Pons (tissue), 1 donor: ENCODE data around the gene MAP3K13.

Source experiments
- DNase-seq: peaks from one replicate; pipeline ENCODE4 v3.0.0-alpha.2; 2016; ENCODE audit warnings: low spot score

Gene MAP3K13

DNA sequence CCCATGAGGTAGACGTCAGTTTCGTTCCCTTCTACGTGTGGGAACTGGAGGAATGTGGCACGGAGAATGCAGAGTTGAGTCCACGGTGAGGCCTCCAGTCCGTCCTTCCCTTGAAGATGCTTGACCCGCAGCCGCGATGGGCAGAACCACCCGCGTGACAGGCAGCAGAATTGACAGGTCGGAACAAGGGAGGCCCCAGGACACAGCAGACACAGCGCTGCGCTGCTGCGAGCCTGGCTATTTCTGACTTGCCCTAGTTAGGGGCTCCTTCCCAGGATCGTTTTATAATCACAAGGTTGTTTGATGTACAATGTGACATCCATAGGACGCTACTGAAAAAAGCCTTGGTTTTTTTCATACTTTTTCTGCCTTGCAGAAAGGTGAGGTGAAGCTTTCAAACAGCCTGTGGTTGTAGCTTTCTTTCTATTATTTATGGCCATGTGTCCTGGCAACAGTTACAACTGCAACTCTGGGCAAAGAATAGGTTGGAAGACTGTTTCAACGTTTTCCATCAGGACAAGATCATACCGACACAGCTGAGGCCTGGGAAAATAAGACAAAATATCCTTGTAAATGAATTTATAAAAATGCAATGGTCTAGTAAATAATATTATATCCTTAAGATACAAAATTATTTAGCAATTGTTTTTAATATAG is 145.5 kb downstream of the MAP3K13 start:
- no peak for DNase-seq

DNA sequence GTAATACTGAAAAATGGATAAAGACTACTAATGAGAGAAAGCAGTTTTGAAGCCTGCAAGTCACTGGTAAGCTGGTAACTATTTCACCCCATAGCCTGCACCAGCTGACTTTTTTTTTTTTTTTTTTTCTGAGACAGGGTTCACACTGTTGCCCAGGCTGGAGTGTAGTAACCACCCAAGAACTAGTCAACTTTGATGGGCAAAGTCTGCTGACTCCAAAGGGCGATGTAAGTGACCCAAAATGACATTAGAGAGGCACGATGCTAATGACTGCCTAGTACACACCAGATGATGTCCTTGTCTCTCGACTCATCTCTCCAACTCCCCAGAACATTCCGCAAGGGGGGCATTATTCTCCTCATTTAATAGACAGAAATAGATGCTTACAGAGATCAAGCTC is 148.8 kb downstream of the MAP3K13 start:
- DNase-seq: no peak

DNA sequence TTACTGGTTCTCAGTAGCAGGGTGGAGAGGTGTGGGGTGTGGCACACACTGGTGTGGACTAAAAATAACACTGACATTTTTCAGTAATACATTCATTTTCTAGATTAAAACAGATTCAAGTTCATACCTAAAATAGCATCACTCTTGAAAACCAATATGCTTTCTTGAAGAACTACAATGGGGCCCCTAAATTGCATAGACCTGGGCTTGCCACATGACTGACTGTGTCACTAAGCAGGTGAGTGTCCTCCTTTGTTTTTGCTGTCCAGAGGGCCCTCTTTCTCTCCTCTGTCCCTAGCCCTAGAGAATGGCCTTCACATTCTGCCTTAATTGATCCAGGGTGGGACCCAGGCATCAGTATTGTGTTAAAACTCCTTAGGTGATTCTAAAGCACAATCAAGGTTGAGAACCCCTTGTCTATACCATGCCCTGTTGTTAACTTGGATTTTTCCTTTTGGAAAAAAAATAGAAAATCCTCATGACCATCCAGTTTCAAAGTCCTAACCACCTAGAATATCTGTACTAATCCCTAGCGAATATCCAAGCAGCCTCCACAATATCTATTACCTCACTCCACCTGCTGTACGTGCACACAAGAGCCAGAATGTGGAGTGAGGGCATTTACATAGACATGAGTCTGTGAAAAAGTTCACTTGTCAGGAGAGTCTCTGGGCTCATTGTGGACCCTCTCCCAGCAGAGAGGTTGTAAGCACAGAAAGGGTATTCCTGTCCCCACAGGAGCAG is 154.6 kb downstream of the MAP3K13 start:
- DNase-seq: no peak

DNA sequence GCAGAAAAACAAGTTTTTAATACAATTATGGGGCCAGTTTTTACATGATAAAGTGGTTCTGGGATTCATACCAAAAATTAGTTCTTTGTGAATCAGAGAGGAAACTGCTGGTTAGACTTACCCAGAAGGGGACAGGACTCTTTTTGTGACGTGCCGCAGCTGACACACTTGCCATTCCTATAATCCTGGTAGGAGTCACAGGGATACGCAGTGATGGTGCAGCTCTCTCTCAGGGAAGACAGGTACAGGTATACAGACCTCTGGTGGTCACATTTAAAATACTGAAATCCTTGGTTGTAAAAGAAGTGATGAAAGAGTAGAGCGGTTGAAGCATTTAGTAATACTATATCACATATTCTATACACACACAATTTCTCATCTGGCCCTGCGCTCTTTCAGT is 156.1 kb downstream of the MAP3K13 start:
- no peak for DNase-seq

DNA sequence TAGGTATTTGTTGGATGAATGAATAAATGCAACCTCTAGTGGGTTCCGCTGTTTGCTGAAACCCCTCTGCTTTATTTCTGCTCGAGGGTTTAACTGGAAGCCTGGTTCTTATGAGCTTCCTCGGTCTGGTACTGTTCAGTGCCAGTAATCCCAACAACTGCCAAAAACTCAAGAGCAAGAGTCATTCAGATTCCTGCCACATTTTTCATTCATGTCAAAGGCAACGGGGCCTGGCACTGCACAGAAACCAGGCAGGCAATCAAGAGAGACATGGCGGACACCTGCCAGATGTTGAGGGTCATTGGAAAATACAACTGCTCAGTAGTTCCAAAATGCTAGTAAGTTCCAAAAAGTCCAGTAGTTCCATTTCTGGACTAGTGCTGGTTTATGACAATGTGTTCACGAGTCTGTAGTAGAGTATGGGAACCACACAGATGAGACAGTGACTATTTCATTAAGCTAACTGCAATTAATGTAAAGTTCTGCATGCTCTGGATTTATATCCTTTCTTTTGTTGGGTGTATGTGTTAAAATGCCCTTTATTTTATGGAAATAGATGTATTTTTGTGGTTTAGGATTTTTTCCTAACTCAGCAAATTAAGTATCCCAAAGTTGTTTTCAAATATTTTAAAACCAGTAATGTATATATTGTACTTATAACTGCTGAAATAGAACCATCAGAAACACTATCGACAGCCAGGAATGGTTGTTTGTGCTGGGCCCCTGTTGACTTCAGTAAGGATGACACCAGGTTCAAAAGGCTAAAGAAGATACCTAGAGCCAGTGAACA is 158.6 kb downstream of the MAP3K13 start:
- DNase-seq: no peak

DNA sequence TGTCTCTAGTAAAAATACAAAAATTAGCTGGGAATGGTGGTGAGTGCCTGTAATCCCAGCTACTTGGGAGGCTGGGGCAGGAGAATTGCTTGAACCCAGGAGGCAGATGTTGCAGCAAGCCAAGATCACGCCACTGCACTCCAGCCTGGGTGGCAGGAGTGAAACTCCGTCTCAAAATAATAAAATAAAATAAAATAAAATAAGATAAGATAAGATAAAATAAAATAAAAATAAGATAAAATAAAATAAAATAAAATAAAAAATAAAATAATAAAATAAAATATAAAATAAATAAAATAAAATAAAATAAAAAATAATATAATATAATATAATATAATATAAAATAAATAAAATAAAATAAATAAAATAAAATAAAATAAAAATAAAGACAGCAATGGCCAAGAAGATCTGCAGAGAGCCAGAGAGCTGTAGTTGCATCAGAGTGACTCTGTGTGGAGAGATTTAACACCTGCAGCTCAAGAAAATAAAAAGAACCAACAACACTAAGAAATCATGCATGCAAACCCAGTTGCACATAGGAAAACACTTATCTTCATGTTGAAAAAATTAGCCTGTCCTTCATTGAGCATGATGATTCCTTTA is 163.5 kb downstream of the MAP3K13 start:
- DNase-seq: no peak

DNA sequence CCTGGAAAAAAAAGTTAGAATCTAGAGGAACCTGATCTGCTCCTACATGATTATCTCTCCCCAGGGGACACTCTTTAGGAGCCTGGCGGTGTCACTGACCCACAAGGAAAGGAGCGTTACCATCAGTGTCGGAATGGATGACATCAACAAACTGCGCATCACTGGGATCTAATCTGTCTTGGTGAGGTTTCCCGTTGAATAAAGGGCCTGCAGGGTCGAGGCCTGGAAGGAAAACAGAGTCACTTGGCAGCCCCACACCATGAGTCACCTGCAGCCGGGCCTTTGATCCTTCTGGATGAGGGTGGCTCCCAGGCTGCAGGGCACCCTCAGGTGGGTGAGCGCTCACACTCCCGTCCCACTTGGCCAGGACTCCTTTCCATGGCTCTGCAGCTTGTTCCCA is 164.4 kb downstream of the MAP3K13 start:
- no peak for DNase-seq

DNA sequence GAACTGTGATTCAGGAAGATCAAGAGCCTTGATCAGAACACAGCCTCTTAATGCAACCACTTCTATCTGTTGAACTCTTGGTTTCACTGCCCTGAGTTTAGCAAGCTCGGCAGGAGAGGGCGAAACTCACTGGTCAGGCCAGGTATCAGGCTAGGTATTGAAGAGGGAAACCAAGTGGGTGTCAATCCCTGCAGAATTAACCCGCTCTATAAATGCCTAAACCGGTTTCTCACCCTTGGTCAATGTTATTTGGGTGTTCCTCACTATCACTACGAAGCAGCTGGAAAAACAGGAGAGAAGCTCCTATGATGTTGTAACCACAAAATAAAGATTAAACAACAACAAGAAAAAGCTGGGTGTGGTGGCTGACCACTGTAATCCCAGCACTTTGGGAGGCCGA is 165.6 kb downstream of the MAP3K13 start:
- no peak for DNase-seq

DNA sequence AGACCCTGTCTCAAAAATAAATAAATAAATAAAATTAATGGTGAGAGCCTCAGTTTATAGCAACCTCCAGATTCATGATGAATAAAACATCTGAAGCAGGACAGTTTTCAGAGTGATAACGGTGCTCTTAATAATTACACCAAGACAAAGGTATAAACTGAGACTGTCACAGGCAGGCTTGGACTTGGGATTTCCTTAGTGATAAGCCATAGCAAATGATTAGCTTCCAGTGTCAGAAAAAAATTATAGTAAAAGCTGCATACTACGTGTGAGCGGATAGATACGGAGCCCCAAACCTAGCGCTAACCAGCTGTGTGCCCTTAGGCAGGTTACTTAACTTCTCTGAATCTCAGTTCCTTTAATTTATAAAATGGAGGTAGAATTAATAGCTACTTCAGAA is 167.9 kb downstream of the MAP3K13 start:
- DNase-seq: no peak

DNA sequence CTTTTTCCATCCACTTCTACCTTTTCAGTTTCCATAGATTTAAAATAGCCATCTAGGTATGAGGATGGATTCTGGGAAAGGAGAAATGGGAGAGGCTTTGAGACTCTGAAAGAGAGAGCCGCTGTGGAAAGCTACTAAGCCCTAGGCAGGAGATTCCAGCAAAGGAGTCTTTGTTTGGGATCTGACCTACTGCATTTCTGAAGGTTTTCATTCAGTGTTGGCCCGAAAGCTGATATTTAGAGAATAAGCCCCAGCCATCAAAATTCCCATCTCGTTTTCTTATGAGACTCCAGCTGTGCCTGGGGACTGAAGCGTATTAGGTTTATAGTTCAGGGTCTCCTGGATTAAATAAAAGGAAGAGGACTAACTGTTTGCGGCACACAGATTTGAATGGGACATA is 170.0 kb downstream of the MAP3K13 start:
- peak; percentile 60 for DNase-seq

DNA sequence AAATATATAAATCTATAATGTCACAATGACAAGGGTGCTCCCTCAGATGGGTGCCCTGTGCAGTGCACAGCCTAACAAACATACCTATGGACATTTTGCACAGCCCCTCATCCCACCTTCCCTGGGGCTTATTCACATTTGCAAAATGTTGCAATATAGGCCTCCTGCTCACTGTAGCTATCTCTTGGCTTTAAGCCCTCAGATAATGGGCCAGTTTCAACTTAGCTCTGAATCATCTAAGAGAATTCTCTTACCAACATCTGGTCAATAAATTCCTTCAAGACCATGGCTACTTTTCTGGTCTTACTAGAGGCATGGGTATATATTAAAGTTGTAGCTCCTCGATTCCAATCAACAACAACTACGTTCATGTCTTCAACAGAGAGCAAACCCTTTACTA is 171.6 kb downstream of the MAP3K13 start:
- DNase-seq: no peak

DNA sequence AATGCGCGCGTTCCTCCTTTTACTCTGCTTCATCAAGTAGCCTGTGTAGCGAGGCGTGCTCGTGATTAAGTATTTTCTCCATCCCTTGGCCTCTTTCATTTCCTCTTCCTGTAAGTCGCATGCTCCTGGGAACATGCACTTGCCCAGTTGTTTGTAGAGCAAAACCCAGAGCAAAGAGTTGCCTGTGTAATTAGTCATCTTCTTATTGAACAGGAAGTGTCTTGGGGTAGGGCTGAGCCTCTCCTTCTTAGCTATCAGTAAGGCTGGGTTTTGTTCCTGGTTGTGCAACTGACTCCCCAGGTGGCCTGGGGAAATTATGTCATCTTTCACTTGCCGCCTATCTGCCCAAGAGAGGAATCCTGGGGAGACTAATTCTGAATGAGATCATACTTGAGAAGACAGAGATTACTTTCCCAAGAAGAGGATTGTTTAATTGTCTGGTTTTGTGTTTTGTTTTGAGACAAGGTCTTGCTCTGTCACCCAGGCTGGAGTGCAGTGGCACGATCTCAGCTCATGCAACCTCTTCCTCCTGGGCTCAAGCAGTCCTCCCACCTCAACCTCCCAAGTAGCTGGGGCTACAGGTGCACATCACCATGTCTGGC is 174.5 kb downstream of the MAP3K13 start:
- DNase-seq: peak; percentile 45
